ENCODE results near the gene OCIAD1. TPM values are rescaled to one million over a fixed set of nuclear protein-coding genes. Genes with fewer than 3 reads are reported as not detected.
A peak's percentile ranks its signal among the peaks of the same experiment; 100 is the strongest.
"Not testable (repeated sequence)": the region's sequence is repeated elsewhere in the genome, so short reads cannot be mapped to it uniquely, and the experiment has no call there.

OCIAD1 gene
- total RNA-seq, 1 donor, result 78.2 TPM

- no peak for TF ChIP-seq CTCF (IDR thresholded peaks at IDR 0.05; ENCODE audit: extremely low read depth, low read depth, low read length)
- DNase-seq (ENCODE audit: insufficient read length, low spot score, missing footprints), result peak; percentile 3
- Histone ChIP-seq H4K20me1 (ENCODE audit: insufficient read depth, low read length) (no peaks in the 10 kb centered on the region), H3K27ac (ENCODE audit: low read depth, low read length) (no peak overlapping the region), H3K4me1 (ENCODE audit: insufficient read depth, low read length) (no peaks in the 10 kb centered on the region), H3K79me2 (ENCODE audit: insufficient read depth, low read length) (no peaks in the 10 kb centered on the region), H3K4me2 (ENCODE audit: insufficient read depth, low read length) (no peak overlapping the region), H3K9me3 (ENCODE audit: low read depth, low read length) (no peaks in the 10 kb centered on the region), H3K4me3 (ENCODE audit: insufficient read depth, low read length) (no peak overlapping the region), H2AFZ (ENCODE audit: low read length) (no peak overlapping the region), H3K36me3 (ENCODE audit: insufficient read depth, low read length) (peaks cover 36% of the 10 kb centered on the region), H3K27me3 (ENCODE audit: insufficient read depth, low read length) (no peaks in the 10 kb centered on the region)
These were observed 27.2 kb downstream of the OCIAD1 start for GRCh38 chr4:48858130-48858529.

GRCh38 chr4:48862038-48862437, 31.1 kb downstream of the OCIAD1 start:
- Histone ChIP-seq H3K79me2 (ENCODE audit: insufficient read depth, low read length) (no peaks in the 10 kb centered on the region), H3K9me3 (ENCODE audit: low read depth, low read length) (no peaks in the 10 kb centered on the region), H2AFZ (ENCODE audit: low read length) (no peak overlapping the region), H3K4me3 (ENCODE audit: insufficient read depth, low read length) (no peak overlapping the region), H3K27ac (ENCODE audit: low read depth, low read length) (no peak overlapping the region), H3K4me1 (ENCODE audit: insufficient read depth, low read length) (no peaks in the 10 kb centered on the region), H3K36me3 (ENCODE audit: insufficient read depth, low read length) (peaks cover 11% of the 10 kb centered on the region), H3K4me2 (ENCODE audit: insufficient read depth, low read length) (no peak overlapping the region), H4K20me1 (ENCODE audit: insufficient read depth, low read length) (no peaks in the 10 kb centered on the region), H3K27me3 (ENCODE audit: insufficient read depth, low read length) (no peaks in the 10 kb centered on the region)
- DNase-seq (ENCODE audit: insufficient read length, low spot score, missing footprints), result no peak
- TF ChIP-seq CTCF (IDR thresholded peaks at IDR 0.05; ENCODE audit: extremely low read depth, low read depth, low read length), result no peak

GRCh38 chr4:48862661-48863060, 31.8 kb downstream of the OCIAD1 start:
- H3K4me2 ChIP-seq (ENCODE audit: insufficient read depth, low read length), result no peak overlapping the region
- H3K9me3 ChIP-seq (ENCODE audit: low read depth, low read length), result no peaks in the 10 kb centered on the region
- H3K4me3 ChIP-seq (ENCODE audit: insufficient read depth, low read length), result no peak overlapping the region
- H3K27ac ChIP-seq (ENCODE audit: low read depth, low read length), result no peak overlapping the region
- no peak overlapping the region for H2AFZ ChIP-seq (ENCODE audit: low read length)
- no peaks in the 10 kb centered on the region for H3K4me1 ChIP-seq (ENCODE audit: insufficient read depth, low read length)
- H3K79me2 ChIP-seq (ENCODE audit: insufficient read depth, low read length), result no peaks in the 10 kb centered on the region
- H3K27me3 ChIP-seq (ENCODE audit: insufficient read depth, low read length), result no peaks in the 10 kb centered on the region
- peaks cover 9% of the 10 kb centered on the region for H3K36me3 ChIP-seq (ENCODE audit: insufficient read depth, low read length)
- H4K20me1 ChIP-seq (ENCODE audit: insufficient read depth, low read length), result no peaks in the 10 kb centered on the region
- no peak for DNase-seq (ENCODE audit: insufficient read length, low spot score, missing footprints)
- no peak for TF ChIP-seq CTCF (IDR thresholded peaks at IDR 0.05; ENCODE audit: extremely low read depth, low read depth, low read length)

- H3K9me3 ChIP-seq (ENCODE audit: low read depth, low read length), result no peaks in the 10 kb centered on the region
- no peak overlapping the region for H3K4me3 ChIP-seq (ENCODE audit: insufficient read depth, low read length)
- H2AFZ ChIP-seq (ENCODE audit: low read length), result no peak overlapping the region
- H3K36me3 ChIP-seq (ENCODE audit: insufficient read depth, low read length), result peaks cover 9% of the 10 kb centered on the region
- H3K79me2 ChIP-seq (ENCODE audit: insufficient read depth, low read length), result no peaks in the 10 kb centered on the region
- H3K27me3 ChIP-seq (ENCODE audit: insufficient read depth, low read length), result no peaks in the 10 kb centered on the region
- H3K27ac ChIP-seq (ENCODE audit: low read depth, low read length), result no peak overlapping the region
- no peaks in the 10 kb centered on the region for H4K20me1 ChIP-seq (ENCODE audit: insufficient read depth, low read length)
- no peak for DNase-seq (ENCODE audit: insufficient read length, low spot score, missing footprints)
- H3K4me2 ChIP-seq (ENCODE audit: insufficient read depth, low read length), result no peak overlapping the region
- no peaks in the 10 kb centered on the region for H3K4me1 ChIP-seq (ENCODE audit: insufficient read depth, low read length)
- TF ChIP-seq CTCF (IDR thresholded peaks at IDR 0.05; ENCODE audit: extremely low read depth, low read depth, low read length), result no peak
These were observed 32.8 kb downstream of the OCIAD1 start for GRCh38 chr4:48863728-48864127.

- H3K27ac ChIP-seq (ENCODE audit: low read depth, low read length); H3K9me3 ChIP-seq (ENCODE audit: low read depth, low read length); H3K4me1 ChIP-seq (ENCODE audit: insufficient read depth, low read length); H3K4me2 ChIP-seq (ENCODE audit: insufficient read depth, low read length); H4K20me1 ChIP-seq (ENCODE audit: insufficient read depth, low read length); H3K27me3 ChIP-seq (ENCODE audit: insufficient read depth, low read length); H2AFZ ChIP-seq (ENCODE audit: low read length); H3K4me3 ChIP-seq (ENCODE audit: insufficient read depth, low read length); DNase-seq (ENCODE audit: insufficient read length, low spot score, missing footprints); H3K36me3 ChIP-seq (ENCODE audit: insufficient read depth, low read length); H3K79me2 ChIP-seq (ENCODE audit: insufficient read depth, low read length): not testable (repeated sequence)
These were observed 33.8 kb downstream of the OCIAD1 start for GRCh38 chr4:48864696-48865095.

All from osteoblast (primary cell).